WI38 (cell line): Measurements from ENCODE around the gene DLG1.
"Not testable (repeated sequence)": the region's sequence is repeated elsewhere in the genome, so short reads cannot be mapped to it uniquely, and the experiment has no call there.

Source experiments
- H3K4me3 ChIP-seq: 2 replicates; pipeline ENCODE4 v1.5.1; 2011; ENCODE audit warnings: low read depth, mild to moderate bottlenecking, control low read depth, low read length
- TF ChIP-seq, protein P1 (sequence below): IDR thresholded peaks from 2 replicates; pipeline ENCODE4 v1.5.1; 2012; ENCODE audit warnings: low read depth, mild to moderate bottlenecking, control low read depth, low read length

Gene DLG1

DNA sequence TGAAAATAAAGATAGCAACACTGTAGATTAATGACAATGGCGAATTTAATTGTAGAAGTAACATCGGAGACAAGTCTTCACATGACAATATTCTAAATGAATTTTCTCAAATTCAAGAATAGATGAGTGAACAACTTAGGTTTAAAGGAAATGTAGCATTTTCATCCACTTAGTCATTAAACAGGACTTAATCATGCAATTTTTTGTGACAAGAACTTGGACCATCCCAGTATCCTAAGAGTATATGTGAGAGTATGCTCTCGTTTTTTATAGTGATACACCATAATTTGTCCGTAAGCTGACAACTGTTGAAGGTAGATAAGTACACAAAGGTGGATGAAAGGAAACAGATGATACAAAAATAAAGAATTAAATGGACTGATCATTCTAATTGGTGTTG is 81.5 kb downstream of the DLG1 start:
- TF ChIP-seq, protein P1, sequence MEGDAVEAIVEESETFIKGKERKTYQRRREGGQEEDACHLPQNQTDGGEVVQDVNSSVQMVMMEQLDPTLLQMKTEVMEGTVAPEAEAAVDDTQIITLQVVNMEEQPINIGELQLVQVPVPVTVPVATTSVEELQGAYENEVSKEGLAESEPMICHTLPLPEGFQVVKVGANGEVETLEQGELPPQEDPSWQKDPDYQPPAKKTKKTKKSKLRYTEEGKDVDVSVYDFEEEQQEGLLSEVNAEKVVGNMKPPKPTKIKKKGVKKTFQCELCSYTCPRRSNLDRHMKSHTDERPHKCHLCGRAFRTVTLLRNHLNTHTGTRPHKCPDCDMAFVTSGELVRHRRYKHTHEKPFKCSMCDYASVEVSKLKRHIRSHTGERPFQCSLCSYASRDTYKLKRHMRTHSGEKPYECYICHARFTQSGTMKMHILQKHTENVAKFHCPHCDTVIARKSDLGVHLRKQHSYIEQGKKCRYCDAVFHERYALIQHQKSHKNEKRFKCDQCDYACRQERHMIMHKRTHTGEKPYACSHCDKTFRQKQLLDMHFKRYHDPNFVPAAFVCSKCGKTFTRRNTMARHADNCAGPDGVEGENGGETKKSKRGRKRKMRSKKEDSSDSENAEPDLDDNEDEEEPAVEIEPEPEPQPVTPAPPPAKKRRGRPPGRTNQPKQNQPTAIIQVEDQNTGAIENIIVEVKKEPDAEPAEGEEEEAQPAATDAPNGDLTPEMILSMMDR = no peak
- no peak overlapping the region for H3K4me3 ChIP-seq

DNA sequence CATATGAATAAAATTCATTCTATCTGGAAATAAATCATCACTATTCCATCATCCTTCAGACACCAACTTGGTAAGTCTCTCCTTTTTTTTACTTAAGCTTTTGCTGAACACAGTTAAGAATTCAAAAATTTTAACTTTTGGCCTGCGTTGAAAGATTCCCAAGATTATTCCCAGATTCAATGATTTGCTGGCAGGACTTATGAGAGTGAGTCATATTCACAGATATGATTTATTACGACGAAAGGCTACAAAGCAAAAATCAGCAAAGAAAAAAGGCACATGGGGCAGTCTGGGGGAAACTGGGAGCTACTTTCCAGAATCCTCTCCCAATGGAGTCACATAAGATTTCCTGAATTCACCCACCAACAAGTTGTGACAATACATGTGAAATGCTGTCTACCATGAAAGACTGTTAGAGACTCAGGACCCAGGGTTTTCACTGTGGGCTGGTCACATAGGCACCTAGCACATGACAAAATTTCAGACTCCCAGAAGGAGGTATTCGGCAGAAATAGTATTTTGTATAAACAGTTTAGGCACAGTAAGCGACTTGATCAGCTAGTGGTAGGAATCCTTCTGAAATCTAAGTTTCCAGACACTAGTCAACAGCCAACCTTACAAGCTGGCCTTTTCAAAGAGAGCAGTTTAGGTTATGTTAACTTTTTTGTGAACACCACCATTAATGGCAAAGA is 82.1 kb downstream of the DLG1 start:
- H3K4me3 ChIP-seq = no peak overlapping the region
- TF ChIP-seq, protein P1 = no peak

DNA sequence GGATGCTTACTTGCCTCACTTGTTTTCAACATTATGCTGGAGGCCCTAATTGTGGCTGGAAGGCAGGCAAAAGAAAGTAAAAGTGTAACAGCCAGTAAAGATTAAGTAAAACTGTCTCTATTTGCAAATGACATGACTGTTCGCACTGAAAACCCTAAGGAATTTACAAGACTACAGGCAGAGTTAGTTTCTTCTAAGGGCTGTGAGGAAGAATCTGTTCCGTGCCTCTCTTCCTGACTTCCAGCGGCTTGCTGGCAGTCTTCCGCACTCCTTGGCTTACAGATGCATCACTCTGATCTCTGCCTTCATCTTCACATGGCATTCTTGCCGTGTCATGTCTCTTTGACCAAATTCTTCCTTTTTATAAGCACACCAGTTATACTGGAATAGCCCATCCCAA is 86.1 kb downstream of the DLG1 start:
- TF ChIP-seq, protein P1 = no peak
- H3K4me3 ChIP-seq = no peak overlapping the region

DNA sequence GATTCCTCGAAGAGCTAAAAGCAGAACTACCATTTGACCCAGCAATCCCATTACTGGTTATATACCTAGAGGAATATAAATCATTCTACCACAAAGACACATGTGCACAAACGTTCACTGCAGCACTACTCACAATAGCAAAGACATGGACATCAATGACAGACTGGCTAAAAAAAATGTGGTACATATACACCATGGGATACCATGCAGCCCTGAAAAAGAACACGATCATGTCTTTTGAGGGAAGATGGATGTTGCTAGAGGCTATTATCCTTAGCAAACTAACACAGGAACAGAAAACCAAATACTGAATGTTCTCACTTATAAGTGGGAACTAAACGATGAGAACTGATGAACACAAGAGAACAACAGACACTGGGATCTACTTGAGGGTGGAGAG is 86.7 kb downstream of the DLG1 start:
- H3K4me3 ChIP-seq = not testable (repeated sequence)

DNA sequence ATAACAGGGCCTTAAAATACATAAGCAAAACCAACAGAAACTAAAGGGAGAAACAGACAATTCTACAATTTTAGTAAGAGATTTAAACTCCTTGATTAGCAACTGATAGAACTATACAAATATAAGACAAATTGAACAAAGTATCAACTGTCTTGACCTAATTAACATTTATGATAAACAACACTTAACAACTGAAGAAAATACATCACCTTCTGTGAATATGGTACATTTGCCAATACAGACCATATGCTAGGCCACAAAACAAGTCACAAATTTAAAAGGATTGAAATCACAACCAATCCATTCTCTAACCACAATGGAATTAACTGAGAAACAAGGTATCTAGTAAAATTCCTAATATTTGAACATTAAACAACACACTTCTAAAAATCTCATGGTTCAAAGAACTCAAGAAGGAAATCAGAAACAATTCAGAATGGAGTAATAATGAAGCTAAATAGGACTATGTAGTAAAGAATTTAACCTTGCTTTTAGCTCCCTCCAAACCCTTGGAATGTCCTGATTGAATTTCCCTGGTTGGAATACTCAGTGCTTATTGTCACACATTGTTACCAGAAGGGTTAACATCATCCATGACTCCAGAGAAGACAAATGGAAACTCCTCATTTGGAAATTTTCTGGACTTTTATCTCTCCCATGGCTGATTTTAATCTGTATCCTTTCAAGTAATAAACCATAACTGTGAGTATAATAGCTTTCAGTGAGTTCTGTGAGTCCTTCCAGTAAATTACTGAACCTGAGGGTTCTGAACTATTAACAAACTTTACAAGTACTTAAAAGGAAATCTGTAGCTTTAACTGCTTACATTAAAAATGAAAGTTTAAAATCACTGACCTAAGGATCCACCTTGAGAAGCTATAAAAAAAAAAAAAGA is 88.8 kb downstream of the DLG1 start:
- TF ChIP-seq, protein P1 = no peak
- no peak overlapping the region for H3K4me3 ChIP-seq

DNA sequence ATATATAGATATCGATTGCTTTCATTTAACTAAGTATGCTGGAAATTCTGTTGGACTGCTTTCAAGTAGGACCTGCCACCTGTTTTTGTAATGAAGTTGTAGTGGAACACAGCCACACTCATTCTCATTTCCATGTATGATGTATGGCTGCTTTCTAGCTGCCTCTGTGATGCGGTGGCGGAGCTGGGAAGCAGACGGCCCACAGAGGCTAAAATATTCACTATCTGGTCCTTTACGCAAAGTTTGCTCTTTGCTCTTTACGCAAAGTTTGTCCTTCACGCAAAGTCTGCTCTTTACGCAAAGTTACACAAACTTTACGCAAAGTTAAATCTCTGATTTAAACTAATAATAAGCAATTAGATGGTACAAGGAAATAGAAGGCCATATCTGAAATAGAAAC is 91.5 kb downstream of the DLG1 start:
- H3K4me3 ChIP-seq = no peak overlapping the region

DNA sequence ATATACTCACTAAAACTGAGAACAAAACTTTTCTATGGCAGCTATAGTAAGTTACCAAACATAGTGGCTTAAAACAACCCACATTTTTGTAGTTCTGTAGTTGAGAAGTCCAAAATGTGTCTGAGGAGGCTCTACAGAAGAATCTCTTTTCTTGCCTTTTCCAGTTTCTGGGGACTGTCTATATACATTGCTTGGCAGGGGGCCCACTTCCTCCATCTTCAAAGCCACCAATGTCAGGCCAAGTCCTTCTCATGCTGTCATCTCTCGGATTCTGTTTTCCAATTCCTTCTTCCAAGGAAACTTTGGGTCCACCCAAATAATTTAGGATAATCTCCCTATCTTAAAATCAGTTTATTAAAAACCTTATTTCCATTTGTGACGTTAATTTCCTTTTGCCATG is 92.7 kb downstream of the DLG1 start:
- no peak overlapping the region for H3K4me3 ChIP-seq
- TF ChIP-seq, protein P1 = no peak

More for the DNA sequence above, 91.5 kb downstream of the DLG1 start:
- TF ChIP-seq, protein P1 = no peak
